Fibroblast of upper back skin (primary cell): Measurements from ENCODE around the gene PCSK6.

ENCODE experiments used
- DNase-seq: peaks from one replicate; pipeline ENCODE4 v3.0.0-alpha.2; 2013

Gene PCSK6

GRCh38 chr15:101264911-101265641, 224.4 kb downstream of the PCSK6 start:
- no peak for DNase-seq

- DNase-seq = no peak
These were observed 225.5 kb downstream of the PCSK6 start for GRCh38 chr15:101264011-101264410.

GRCh38 chr15:101262551-101262950, 227.0 kb downstream of the PCSK6 start:
- no peak for DNase-seq

GRCh38 chr15:101258238-101259144, 231.0 kb downstream of the PCSK6 start:
- peak; percentile 72 for DNase-seq

GRCh38 chr15:101256757-101257156, 232.8 kb downstream of the PCSK6 start:
- no peak for DNase-seq

GRCh38 chr15:101255615-101256241, 233.8 kb downstream of the PCSK6 start:
- DNase-seq = peak; percentile 53

GRCh38 chr15:101255051-101255395, 234.5 kb downstream of the PCSK6 start:
- no peak for DNase-seq

- no peak for DNase-seq
These were observed 235.1 kb downstream of the PCSK6 start for GRCh38 chr15:101254157-101255050.
